T-cell (primary cell): ENCODE data around the gene TSHZ1. TPM values are rescaled to one million over a fixed set of nuclear protein-coding genes. Genes with fewer than 3 reads are reported as not detected.

ENCODE experiments used
- ATAC-seq, 4 experiments: fragments of 200-7000 bp in 3 of 4; fragments of 150-1000 bp in 1 of 4; cut with Tn5 transposase; replicated peaks in 1 of 4; 1 replicate in 3 of 4; 2 replicates in 1 of 4; pipeline ENCODE4 v1.10.0; 2021; ENCODE audit warnings: moderate library complexity in 3 of 4, mild to moderate bottlenecking in 2 of 4, moderate number of reproducible peaks in 1 of 4
- CTCF ChIA-PET, 2 donors: fragments of 300-600 bp; sonication (Branson Sonifier 250); formaldehyde crosslinking; loops; one replicate each; lab custom pipeline; 2022; ENCODE audit warnings: antibody characterized with exemption in 2 of 2; lab: Charles Lee
- POLR2A ChIA-PET, 2 donors: fragments of 300-600 bp; sonication (Branson Sonifier 250); formaldehyde crosslinking; loops; one replicate each; lab custom pipeline; 2022; ENCODE audit warnings: antibody characterized with exemption in 2 of 2; lab: Charles Lee
- DNase-seq, 35 experiments: peaks; one replicate each; pipeline versions ENCODE4 v3.0.0 to v3.0.0-alpha.2; 2013 to 2023
- H3K27ac ChIP-seq: one replicate; pipeline ENCODE4 v1.5.1; 2013; ENCODE audit warnings: low read length
- H3K27me3 ChIP-seq, 2 experiments: replicated peaks in 1 of 2; 1 replicate in 1 of 2; 2 replicates in 1 of 2; pipeline versions ENCODE4 v1.6.1 to v1.7.0; 2013; ENCODE audit warnings: low read length in 1 of 2, mixed read lengths in 1 of 2; ENCODE audit not compliant: control insufficient read depth in 2 of 2, insufficient read depth in 2 of 2; ENCODE audit errors: extremely low read depth in 1 of 2
- H3K36me3 ChIP-seq, 2 donors: 1 replicate in 1 of 2; 2 replicates in 1 of 2; pipeline versions ENCODE4 v1.6.1 to v1.7.0; 2013; ENCODE audit warnings: low read length in 1 of 2; ENCODE audit not compliant: control insufficient read depth in 2 of 2, insufficient read depth in 1 of 2; ENCODE audit errors: extremely low read depth in 1 of 2
- H3K4me1 ChIP-seq, 2 experiments: 1 replicate in 1 of 2; 2 replicates in 1 of 2; pipeline versions ENCODE4 v1.6.1 to v1.7.0; 2013; ENCODE audit warnings: low read length in 2 of 2, mixed read lengths in 1 of 2; ENCODE audit not compliant: insufficient read depth in 2 of 2, control insufficient read depth in 1 of 2; ENCODE audit errors: extremely low read depth in 1 of 2
- H3K4me3 ChIP-seq, 2 donors: 1 replicate in 1 of 2; 2 replicates in 1 of 2; pipeline versions ENCODE4 v1.5.1 to v1.7.0; 2013; ENCODE audit warnings: mild to moderate bottlenecking in 2 of 2, low read length in 1 of 2, moderate library complexity in 1 of 2; ENCODE audit not compliant: control insufficient read depth in 1 of 2; ENCODE audit errors: extremely low read depth in 1 of 2
- H3K9me3 ChIP-seq: 2 replicates; pipeline ENCODE4 v1.7.0; 2013
- H3K27ac Mint-ChIP-seq, 2 donors: one replicate each; pipeline ENCODE4 v1.8.0; 2020 to 2021; ENCODE audit warnings: mild to moderate bottlenecking in 2 of 2, mixed read lengths in 2 of 2
- H3K27me3 Mint-ChIP-seq, 2 donors: one replicate each; pipeline ENCODE4 v1.8.0; 2021 to 2022; ENCODE audit warnings: mixed read lengths in 2 of 2
- H3K36me3 Mint-ChIP-seq: one replicate; pipeline ENCODE4 v1.8.0; 2021; ENCODE audit warnings: mixed read lengths
- H3K4me1 Mint-ChIP-seq, 3 donors: one replicate each; pipeline ENCODE4 v1.8.0; 2020 to 2022; ENCODE audit warnings: mixed read lengths in 3 of 3, mild to moderate bottlenecking in 1 of 3
- H3K4me3 Mint-ChIP-seq, 3 donors: one replicate each; pipeline ENCODE4 v1.8.0; 2020 to 2022; ENCODE audit warnings: mild to moderate bottlenecking in 3 of 3, mixed read lengths in 3 of 3, moderate library complexity in 3 of 3
- H3K9me3 Mint-ChIP-seq, 3 donors: one replicate each; pipeline ENCODE4 v1.8.0; 2020 to 2022; ENCODE audit warnings: mixed read lengths in 3 of 3
- WGBS: methylation state at CpG from one replicate; pipeline ENCODE4 v1.1.5; 2013; ENCODE audit warnings: missing lambda C conversion rate; ENCODE audit not compliant: insufficient coverage; 5-methylcytosine and 5-hydroxymethylcytosine counted together
- total RNA-seq, 35 experiments: library from RNA in 6 of 35; stranded (reverse) in 6 of 35; fragments of 120-200 nt in 1 of 35; gene quantifications; one replicate each; pipeline versions ENCODE4 v1.2.1 to v1.2.4 and lab custom pipeline; 2013 to 2026

The TSHZ1 gene
- total RNA-seq, 5 donors from 2014 or later (not counting 1 experiment from before 2014, with no cell fraction given): 26.5 to 31.3 (median 28.2) TPM

DNA sequence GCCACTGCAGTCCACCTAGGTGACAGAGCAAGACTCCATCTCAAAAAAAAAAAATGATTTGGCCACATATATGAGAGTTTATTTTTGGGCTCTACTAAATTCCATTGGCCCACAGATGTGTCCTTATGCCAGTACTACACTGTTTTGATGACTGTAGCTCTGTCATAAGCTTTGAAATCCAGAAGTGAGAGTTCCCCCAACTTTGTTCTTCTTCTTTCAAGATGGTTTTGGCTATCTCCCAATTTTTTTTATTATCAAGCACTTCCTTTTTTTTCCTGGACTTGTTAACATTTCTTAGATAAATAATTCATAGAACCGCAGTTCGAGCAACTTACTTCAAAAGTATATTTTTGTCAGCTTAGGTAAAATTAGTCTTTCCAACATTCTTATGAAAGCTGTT lies 96.9 kb downstream of the TSHZ1 start:
- CTCF ChIA-PET: interaction anchor here in 1 of 2 donors (1.0 kb wide), 1 partner anchor 13 kb away, joined by 3 read pairs; no protein-coding TSS in a partner anchor
- no CpG with 5 or more reads among the region's 2 CpGs for WGBS
- no peak for ATAC-seq
- POLR2A ChIA-PET: no interaction called here
- Histone ChIP-seq H3K4me1 (no peaks in the 10 kb centered on the region), H3K27me3 (peaks cover 0 to 3% of the 10 kb centered on the region in 2 experiments), H3K9me3 (no peaks in the 10 kb centered on the region), H3K27ac (no peak overlapping the region), H3K4me3 (no peak overlapping the region), H3K36me3 (no peaks in the 10 kb centered on the region)
- Mint-ChIP-seq H3K9me3 (peaks cover 0 to 20% (median 16%) of the 10 kb centered on the region in 3 donors), H3K36me3 (peaks cover 3% of the 10 kb centered on the region), H3K27me3 (peaks cover 4% of the 10 kb centered on the region in 2 donors), H3K4me1 (no peaks in the 10 kb centered on the region), H3K27ac (no peak overlapping the region), H3K4me3 (no peak overlapping the region)
- DNase-seq: no peak

DNA sequence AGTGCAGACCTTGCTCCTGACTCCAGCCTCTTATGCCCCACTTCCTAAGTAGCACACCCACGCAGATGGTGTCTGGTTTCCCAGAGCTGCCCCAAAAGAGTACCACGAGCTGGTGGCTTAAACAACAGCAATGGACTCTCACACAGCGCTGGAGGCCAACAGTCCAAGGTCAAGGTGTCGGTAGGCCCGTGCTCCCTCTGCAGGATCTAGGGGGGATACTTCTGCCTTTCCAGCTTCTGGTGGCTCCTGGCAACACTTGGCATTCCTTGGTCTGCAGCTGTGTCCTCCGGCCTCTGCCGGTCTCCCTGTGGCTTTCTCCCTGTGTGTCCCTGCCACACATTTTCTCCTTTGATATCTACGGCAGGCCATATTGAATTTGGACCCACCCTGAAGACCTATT lies 99.0 kb downstream of the TSHZ1 start:
- DNase-seq (no peak), ATAC-seq (no peak)
- H3K27ac Mint-ChIP-seq: no peak overlapping the region
- Histone ChIP-seq H3K4me1 (no peaks in the 10 kb centered on the region), H3K9me3 (no peaks in the 10 kb centered on the region), H3K4me3 (no peak overlapping the region), H3K27me3 (peaks cover 0 to 3% of the 10 kb centered on the region in 2 experiments), H3K36me3 (no peaks in the 10 kb centered on the region), H3K27ac (no peak overlapping the region)
- H3K4me3 Mint-ChIP-seq: no peak overlapping the region
- H3K4me1 Mint-ChIP-seq: no peaks in the 10 kb centered on the region
- peaks cover 4% of the 10 kb centered on the region in 2 donors for H3K27me3 Mint-ChIP-seq
- peaks cover 3% of the 10 kb centered on the region for H3K36me3 Mint-ChIP-seq
- ChIA-PET POLR2A (no interaction called here), CTCF (no interaction called here)
- 88% methylated on average over 7 of the region's 8 CpGs for WGBS
- H3K9me3 Mint-ChIP-seq: peaks cover 0 to 20% (median 16%) of the 10 kb centered on the region in 3 donors

DNA sequence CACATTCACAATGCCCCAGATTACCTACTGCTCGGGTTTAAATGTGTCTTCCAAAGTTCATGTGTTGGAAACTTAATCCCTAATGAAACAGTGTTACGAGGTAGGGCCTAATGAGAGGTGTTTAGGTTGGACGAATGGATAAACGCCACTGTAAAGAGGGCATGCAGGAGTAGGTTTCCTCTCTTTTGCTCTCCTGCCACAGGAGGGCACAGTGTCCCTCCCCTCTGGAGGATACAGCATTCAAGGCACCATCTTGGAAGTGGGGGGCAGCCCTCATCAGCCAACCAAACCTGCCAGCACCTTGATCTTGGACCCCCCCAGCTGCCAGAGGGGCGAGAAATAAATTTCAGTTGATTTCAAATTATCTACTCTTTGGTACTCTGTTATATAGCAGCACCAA lies 103.5 kb downstream of the TSHZ1 start:
- Histone ChIP-seq H3K9me3 (no peaks in the 10 kb centered on the region), H3K4me1 (no peaks in the 10 kb centered on the region), H3K4me3 (no peak overlapping the region), H3K27me3 (peaks cover 0 to 20% of the 10 kb centered on the region in 2 experiments), H3K27ac (no peak overlapping the region), H3K36me3 (no peaks in the 10 kb centered on the region)
- H3K27ac Mint-ChIP-seq: no peak overlapping the region
- POLR2A ChIA-PET: no interaction called here
- ATAC-seq: no peak
- WGBS: 100% methylated on average over 1 of the region's 5 CpGs
- no peaks in the 10 kb centered on the region for H3K4me1 Mint-ChIP-seq
- CTCF ChIA-PET: no interaction called here
- H3K36me3 Mint-ChIP-seq: peaks cover 3% of the 10 kb centered on the region
- H3K27me3 Mint-ChIP-seq: peaks cover 4 to 6% of the 10 kb centered on the region in 2 donors
- H3K9me3 Mint-ChIP-seq: peaks cover 0 to 16% (median 16%) of the 10 kb centered on the region in 3 donors
- H3K4me3 Mint-ChIP-seq: no peak overlapping the region
- no peak for DNase-seq

DNA sequence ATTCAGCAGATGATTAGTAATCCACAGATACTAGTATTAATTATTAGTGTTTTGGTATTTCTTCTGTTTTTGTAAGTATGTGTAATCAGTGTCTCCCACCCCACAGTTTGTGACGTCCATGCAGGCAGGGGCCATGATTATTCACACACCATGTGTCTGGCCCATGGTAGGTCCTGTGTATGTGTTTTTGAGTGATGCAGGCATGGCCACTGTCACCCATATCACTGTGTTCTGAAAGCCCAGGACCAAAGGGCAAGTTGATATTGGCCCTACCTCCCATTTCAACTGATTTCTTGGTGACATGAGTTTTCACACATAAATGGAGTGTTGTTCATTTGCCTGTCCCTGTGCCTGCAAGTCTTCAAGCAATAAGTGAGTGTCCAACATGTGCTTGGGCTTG lies 104.0 kb downstream of the TSHZ1 start:
- no peaks in the 10 kb centered on the region for H3K9me3 ChIP-seq
- no peaks in the 10 kb centered on the region for H3K4me1 ChIP-seq
- 83% methylated on average over 1 of the region's 1 CpG for WGBS
- CTCF ChIA-PET: no interaction called here
- ATAC-seq (no peak), DNase-seq (no peak)
- H3K36me3 ChIP-seq: no peaks in the 10 kb centered on the region
- Mint-ChIP-seq H3K9me3 (peaks cover 0 to 16% (median 13%) of the 10 kb centered on the region in 3 donors), H3K27ac (no peak overlapping the region), H3K4me3 (no peak overlapping the region), H3K4me1 (no peaks in the 10 kb centered on the region), H3K27me3 (peaks cover 4 to 6% of the 10 kb centered on the region in 2 donors), H3K36me3 (no peaks in the 10 kb centered on the region)
- no peak overlapping the region for H3K27ac ChIP-seq
- H3K27me3 ChIP-seq: peaks cover 0 to 20% of the 10 kb centered on the region in 2 experiments
- POLR2A ChIA-PET: no interaction called here
- H3K4me3 ChIP-seq: no peak overlapping the region

DNA sequence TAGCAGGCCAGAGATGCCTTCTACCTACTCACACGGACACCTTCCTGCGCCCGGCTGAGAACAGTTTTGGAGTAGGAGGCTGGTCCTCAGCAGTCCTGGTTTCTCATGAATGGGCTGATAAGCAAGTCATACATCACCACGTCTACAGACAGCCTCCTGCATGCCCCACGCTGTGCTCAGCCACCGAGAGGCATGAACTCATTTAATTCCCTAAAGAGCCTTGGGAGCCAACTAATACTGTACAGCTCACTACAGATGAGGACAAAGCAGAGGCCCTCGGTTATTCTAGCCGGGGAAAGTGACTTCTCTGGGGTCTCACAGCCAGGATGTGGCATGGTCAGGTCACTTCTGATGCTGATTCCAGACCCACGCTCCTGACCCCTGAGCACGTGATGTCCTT lies 105.6 kb downstream of the TSHZ1 start:
- 87% methylated on average over 8 of the region's 10 CpGs for WGBS
- peaks cover 0 to 4% (median under 1%) of the 10 kb centered on the region in 3 donors for H3K9me3 Mint-ChIP-seq
- peaks cover 0 to 16% of the 10 kb centered on the region in 2 experiments for H3K27me3 ChIP-seq
- ATAC-seq: no peak
- no peaks in the 10 kb centered on the region for H3K9me3 ChIP-seq
- no peak overlapping the region for H3K27ac ChIP-seq
- no peak for DNase-seq
- CTCF ChIA-PET: no interaction called here
- no peaks in the 10 kb centered on the region for H3K36me3 ChIP-seq
- H3K27ac Mint-ChIP-seq: no peak overlapping the region
- POLR2A ChIA-PET: no interaction called here
- H3K4me3 Mint-ChIP-seq: no peak overlapping the region
- no peaks in the 10 kb centered on the region for H3K36me3 Mint-ChIP-seq
- H3K4me3 ChIP-seq: no peak overlapping the region
- H3K4me1 ChIP-seq: no peaks in the 10 kb centered on the region
- no peaks in the 10 kb centered on the region for H3K4me1 Mint-ChIP-seq
- H3K27me3 Mint-ChIP-seq: peaks cover 2 to 4% of the 10 kb centered on the region in 2 donors

DNA sequence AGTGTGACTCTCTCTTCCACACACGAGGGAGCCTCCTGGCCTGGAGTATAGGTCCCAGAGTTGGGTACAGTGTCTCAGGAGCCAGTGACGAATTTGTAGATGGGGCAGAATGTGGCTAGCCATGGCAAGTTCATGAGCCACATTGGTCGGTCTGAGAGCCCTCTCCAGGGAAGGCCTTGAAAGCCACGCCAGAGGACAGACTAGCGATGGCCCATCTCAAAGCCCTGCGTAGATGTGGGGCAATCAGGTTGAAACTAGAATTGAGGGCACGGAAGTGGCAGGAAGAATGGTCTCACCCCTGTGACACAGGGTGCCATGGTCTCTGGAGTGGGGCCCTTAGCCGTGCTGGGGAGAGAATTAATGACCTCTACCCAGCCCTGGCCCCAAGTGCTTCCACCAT lies 106.2 kb downstream of the TSHZ1 start:
- WGBS: 86% methylated on average over 8 of the region's 8 CpGs
- Histone ChIP-seq H3K4me3 (no peak overlapping the region), H3K9me3 (no peaks in the 10 kb centered on the region), H3K36me3 (no peaks in the 10 kb centered on the region), H3K27ac (no peak overlapping the region), H3K4me1 (no peaks in the 10 kb centered on the region), H3K27me3 (peaks cover 0 to 16% of the 10 kb centered on the region in 2 experiments)
- DNase-seq (no peak), ATAC-seq (no peak)
- Mint-ChIP-seq H3K27me3 (peaks cover under 1 to 7% of the 10 kb centered on the region in 2 donors), H3K4me3 (no peak overlapping the region), H3K36me3 (no peaks in the 10 kb centered on the region), H3K4me1 (no peaks in the 10 kb centered on the region), H3K9me3 (no peaks in the 10 kb centered on the region), H3K27ac (no peak overlapping the region)
- ChIA-PET POLR2A (no interaction called here), CTCF (interaction anchor here in 1 of 2 donors (0.7 kb wide), 1 partner anchor 144 kb away, joined by 3 read pairs; no protein-coding TSS in a partner anchor)
